Kidney (tissue), 22 donors: ENCODE measurements around the gene FLII. TPM values are rescaled to one million over a fixed set of nuclear protein-coding genes. Genes with fewer than 3 reads are reported as not detected.
A peak's percentile ranks its signal among the peaks of the same experiment; 100 is the strongest.
"Not testable (repeated sequence)": the region's sequence is repeated elsewhere in the genome, so short reads cannot be mapped to it uniquely, and the experiment has no call there.

Source experiments
- DNase-seq, 5 donors: peaks; one replicate each; pipeline ENCODE4 v3.0.0-alpha.2; 2013 to 2020
- FAIRE-seq: peaks from 2 replicates; lab custom pipeline; 2012; peaks lifted over from hg19 to GRCh38; lab: Jason Lieb, UNC
- H3K27ac ChIP-seq, 2 donors: one replicate each; pipeline ENCODE4 v1.7.0; 2013; ENCODE audit warnings: low read depth in 2 of 2, low read length in 2 of 2, inconsistent platforms in 1 of 2
- H3K27me3 ChIP-seq: one replicate; pipeline ENCODE4 v1.7.1; 2013; ENCODE audit warnings: low read length, inconsistent platforms; ENCODE audit not compliant: control insufficient read depth, insufficient read depth
- H3K36me3 ChIP-seq, 3 donors: one replicate each; pipeline versions ENCODE4 v1.7.0 to v1.7.1; 2013; ENCODE audit warnings: low read length in 3 of 3, control low read depth in 1 of 3, inconsistent platforms in 1 of 3; ENCODE audit not compliant: insufficient read depth in 3 of 3, control insufficient read depth in 2 of 3
- H3K4me1 ChIP-seq, 3 donors: one replicate each; pipeline versions ENCODE4 v1.7.0 to v1.7.1; 2013; ENCODE audit warnings: low read length in 3 of 3, inconsistent platforms in 1 of 3, low read depth in 1 of 3; ENCODE audit not compliant: control insufficient read depth in 2 of 3, insufficient read depth in 2 of 3
- H3K4me3 ChIP-seq, 3 donors: one replicate each; pipeline versions ENCODE4 v1.7.0 to v1.8.1; 2013; ENCODE audit warnings: low read length in 3 of 3, control low read depth in 1 of 3, inconsistent platforms in 1 of 3
- H3K9ac ChIP-seq, 3 donors: one replicate each; pipeline versions ENCODE4 v1.7.0 to v1.7.1; 2013; ENCODE audit warnings: low read length in 3 of 3, control low read depth in 1 of 3, inconsistent platforms in 1 of 3
- H3K9me3 ChIP-seq, 3 donors: one replicate each; pipeline versions ENCODE4 v1.7.0 to v1.7.1; 2013; ENCODE audit warnings: low read length in 3 of 3, control low read depth in 1 of 3, inconsistent platforms in 1 of 3; ENCODE audit not compliant: control insufficient read depth in 2 of 3, insufficient read depth in 1 of 3
- intact Hi-C: fragments of 100-400 bp; cut with DNase I; formaldehyde crosslinking; loops from one replicate; pipeline ENCODE4 v1.11.1; 2022
- long read RNA-seq, 10 donors: library from polyadenylated mRNA in 1 of 10; unstranded in 1 of 10; transcript quantifications; one replicate each; pipeline ENCODE4 v2.0.0 and lab custom pipeline, GENCODE V29; 2021 to 2026
- polyA plus RNA-seq: library from polyadenylated mRNA; stranded (reverse); fragments of 350-450 nt; fragmentation: Illumina TruSeq; extraction: RNeasy Lipid Tissue Mini Kit (QIAGEN cat#74804); gene quantifications from one replicate; pipeline ENCODE4 v1.2.3, GENCODE V29; 2014; ENCODE audit warnings: low read depth, low replicate concordance; ENCODE audit not compliant: insufficient read depth
- total RNA-seq: library from RNA; stranded (reverse); fragmentation: NEBNext Ultra II Directional; extraction: Animal tissue kit (Norgen Biotek cat#: 25700); gene quantifications from one replicate; pipeline ENCODE4 v1.2.1, GENCODE V29; 2021
- TF ChIP-seq, protein P1 (sequence below): IDR thresholded peaks from 3 replicates; pipeline ENCODE4 v1.5.1; 2012; ENCODE audit warnings: mild to moderate bottlenecking, moderate library complexity, borderline replicate concordance; ENCODE audit not compliant: insufficient read depth; ENCODE audit errors: extremely low read depth
- donor health status: control.
- donor health status: control.
- donor health status: control.
- donor health status: control.
- donor health status: control.
- donor health status: DM: yes; HTN: yes; CAD: no.
- donor health status: Normal renal cell carcinoma (clear cell type).

FLII gene
- total RNA-seq = 301 TPM
- 139 TPM for polyA plus RNA-seq
- long read RNA-seq, donor 1, full-length matches to known transcripts = 7 of 21 reads
- long read RNA-seq, donor 1, partial matches to known transcripts = 14 of 21 reads
- long read RNA-seq, donor 1, other reads (novel, unspliced or antisense) = 0 of 21 reads
- long read RNA-seq, donor 2, full-length matches to known transcripts = 6 of 16 reads
- long read RNA-seq, donor 2, partial matches to known transcripts = 10 of 16 reads
- long read RNA-seq, donor 2, other reads (novel, unspliced or antisense) = 0 of 16 reads
- long read RNA-seq, donor 3, transcript FLII-207 (7 exons, 878 nt) = major isoform, 5 of 20 reads
- long read RNA-seq, donor 3, partial matches to known transcripts = 12 of 20 reads
- long read RNA-seq, donor 3, other reads (novel, unspliced or antisense) = 0 of 20 reads
- long read RNA-seq, donor 4, full-length matches to known transcripts = 2 of 2 reads
- long read RNA-seq, donor 4, partial matches to known transcripts = 0 of 2 reads
- long read RNA-seq, donor 4, other reads (novel, unspliced or antisense) = 0 of 2 reads
- long read RNA-seq, donor 5 = 0 reads
- long read RNA-seq, donor 6 = 0 reads
- long read RNA-seq, donor 7, full-length matches to known transcripts = 83 of 284 reads
- long read RNA-seq, donor 7, partial matches to known transcripts = 86 of 284 reads
- long read RNA-seq, donor 7, other reads (novel, unspliced or antisense) = 115 of 284 reads
- long read RNA-seq, donor 8, full-length matches to known transcripts = 1 of 16 reads
- long read RNA-seq, donor 8, partial matches to known transcripts = 15 of 16 reads
- long read RNA-seq, donor 8, other reads (novel, unspliced or antisense) = 0 of 16 reads
- long read RNA-seq, donor 9, partial matches to known transcripts = 5 of 6 reads
- long read RNA-seq, donor 9, other reads (novel, unspliced or antisense) = 0 of 6 reads
- long read RNA-seq, donor 10, partial matches to known transcripts = 74 of 84 reads
- long read RNA-seq, donor 10, other reads (novel, unspliced or antisense) = 5 of 84 reads

DNA sequence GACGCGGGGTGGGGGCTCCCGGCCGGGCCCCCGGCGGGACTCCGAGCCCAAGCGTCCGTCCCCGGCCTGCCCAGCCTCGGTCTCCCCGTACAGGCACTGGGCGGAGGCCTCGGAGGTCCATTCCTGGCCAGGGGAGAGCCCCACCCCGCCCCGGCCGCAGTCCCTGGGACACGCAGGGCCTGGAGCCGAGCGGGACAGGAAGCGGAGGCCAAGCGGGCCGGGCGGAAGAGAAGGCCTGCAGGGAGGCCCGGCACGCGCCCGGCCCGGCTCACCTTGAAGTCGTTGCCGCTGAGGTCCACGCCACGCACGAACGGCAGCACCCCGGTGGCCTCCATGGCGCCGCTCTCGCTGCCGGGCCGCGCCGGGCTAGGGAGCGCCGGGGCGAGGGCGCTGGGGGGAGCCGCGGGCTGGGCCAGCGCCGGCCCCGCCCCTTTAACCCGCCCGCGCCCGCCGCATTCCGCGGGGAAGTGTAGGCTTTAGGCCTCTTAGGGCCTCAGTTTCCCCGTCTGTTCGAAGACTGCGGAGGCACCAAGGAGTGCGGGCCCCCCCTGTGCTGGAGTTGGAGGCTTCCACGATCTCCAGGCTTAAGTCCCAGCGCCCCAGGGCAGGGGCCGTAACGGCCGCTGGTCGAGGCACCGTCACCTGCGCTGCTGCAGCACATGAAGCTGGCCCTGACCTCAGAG lies at the start of gene FLII:
TSS of gene FLII (minus strand) at position 383 of the 683 bp plus-strand sequence. CDS start at position 335, 48 bp downstream.
- Histone ChIP-seq H3K27me3 (no peaks in the 10 kb centered on the region), H3K4me3 (peak within 1 kb of the TSS; percentile 83 to 93 (median 90)), H3K9me3 (no peaks in the 10 kb centered on the region), H3K27ac (peak within 1 kb of the TSS; percentile 94 to 95), H3K4me1 (peaks cover 0 to 43% (median 23%) of the 10 kb centered on the region in 3 donors), H3K36me3 (peaks cover 3 to 13% (median 10%) of the 10 kb centered on the region in 3 donors), H3K9ac (peak within 1 kb of the TSS; percentile 54 to 97 (median 71))
- TF ChIP-seq, protein P1, sequence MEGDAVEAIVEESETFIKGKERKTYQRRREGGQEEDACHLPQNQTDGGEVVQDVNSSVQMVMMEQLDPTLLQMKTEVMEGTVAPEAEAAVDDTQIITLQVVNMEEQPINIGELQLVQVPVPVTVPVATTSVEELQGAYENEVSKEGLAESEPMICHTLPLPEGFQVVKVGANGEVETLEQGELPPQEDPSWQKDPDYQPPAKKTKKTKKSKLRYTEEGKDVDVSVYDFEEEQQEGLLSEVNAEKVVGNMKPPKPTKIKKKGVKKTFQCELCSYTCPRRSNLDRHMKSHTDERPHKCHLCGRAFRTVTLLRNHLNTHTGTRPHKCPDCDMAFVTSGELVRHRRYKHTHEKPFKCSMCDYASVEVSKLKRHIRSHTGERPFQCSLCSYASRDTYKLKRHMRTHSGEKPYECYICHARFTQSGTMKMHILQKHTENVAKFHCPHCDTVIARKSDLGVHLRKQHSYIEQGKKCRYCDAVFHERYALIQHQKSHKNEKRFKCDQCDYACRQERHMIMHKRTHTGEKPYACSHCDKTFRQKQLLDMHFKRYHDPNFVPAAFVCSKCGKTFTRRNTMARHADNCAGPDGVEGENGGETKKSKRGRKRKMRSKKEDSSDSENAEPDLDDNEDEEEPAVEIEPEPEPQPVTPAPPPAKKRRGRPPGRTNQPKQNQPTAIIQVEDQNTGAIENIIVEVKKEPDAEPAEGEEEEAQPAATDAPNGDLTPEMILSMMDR = no peak
- intact Hi-C loops = no loop called here
- DNase-seq = peak; percentile 43 to 87 (median 68)
- FAIRE-seq = no peak

DNA sequence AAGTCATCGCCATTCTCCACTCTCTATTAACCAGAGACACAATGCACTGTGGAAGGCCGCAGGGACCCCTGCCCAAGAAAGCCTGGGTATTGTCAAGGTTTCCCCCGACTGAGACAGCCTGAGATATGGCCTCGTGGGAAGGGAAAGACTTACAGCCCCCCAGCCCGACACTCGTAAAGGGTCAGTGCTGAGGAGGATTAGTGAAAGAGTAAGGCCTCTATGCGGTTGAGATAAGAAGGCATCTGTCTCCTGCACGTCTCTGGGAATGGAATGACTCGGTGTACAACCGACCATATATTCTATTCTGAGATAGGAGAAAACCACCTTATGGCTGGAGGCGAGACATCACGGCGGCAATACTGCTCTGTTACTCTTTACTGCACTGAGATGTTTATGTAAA lies 44.7 kb upstream of the FLII start:
- H3K4me1 ChIP-seq, H3K27ac ChIP-seq, H3K9me3 ChIP-seq, DNase-seq, FAIRE-seq, H3K4me3 ChIP-seq, H3K27me3 ChIP-seq, intact Hi-C loops, H3K9ac ChIP-seq: not testable (repeated sequence)
- H3K36me3 ChIP-seq = peaks cover 19 to 44% (median 36%) of the 10 kb centered on the region in 3 donors

DNA sequence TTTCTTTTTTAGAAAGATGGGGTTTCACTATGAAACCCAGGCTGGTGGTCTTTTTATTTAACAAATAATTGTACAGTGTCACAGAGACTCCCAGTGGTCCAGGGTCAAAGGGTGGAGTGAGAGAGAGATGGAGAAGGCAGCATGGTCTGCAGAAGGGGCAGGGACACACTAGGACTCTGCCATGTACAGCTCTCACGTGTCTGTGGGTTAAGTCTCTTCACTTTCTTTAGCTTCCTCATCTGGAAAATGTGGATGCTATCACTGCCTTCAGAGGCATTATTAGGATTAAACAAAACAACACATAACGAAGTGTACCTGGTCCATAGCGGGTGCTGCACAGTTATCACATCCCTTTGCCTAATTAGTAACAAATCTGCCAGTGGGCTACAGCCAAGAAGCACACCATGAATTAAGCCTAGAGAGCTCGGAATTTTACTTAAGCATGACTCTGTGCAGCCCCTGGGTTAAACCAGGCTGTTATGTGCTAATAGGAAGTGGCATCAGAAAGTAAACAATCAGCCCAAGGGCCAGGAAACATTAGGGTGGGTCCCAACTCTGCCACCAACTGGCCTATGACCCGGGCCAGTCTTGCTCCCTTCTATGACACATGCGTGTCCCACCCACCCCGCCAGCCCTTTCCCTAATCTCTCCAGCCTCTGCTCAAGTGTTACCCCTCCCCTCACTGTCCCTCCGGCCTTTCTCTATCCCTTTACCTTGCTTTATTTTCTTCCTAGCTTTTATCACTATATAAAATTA lies 42.4 kb upstream of the FLII start:
- H3K36me3 ChIP-seq = peaks cover 17 to 33% (median 31%) of the 10 kb centered on the region in 3 donors
- H3K27me3 ChIP-seq = no peaks in the 10 kb centered on the region
- H3K4me3 ChIP-seq = no peak overlapping the region
- H3K27ac ChIP-seq = no peak overlapping the region
- intact Hi-C loops = no loop called here
- H3K9me3 ChIP-seq = no peaks in the 10 kb centered on the region
- DNase-seq (no peak), FAIRE-seq (no peak)
- H3K9ac ChIP-seq = no peak overlapping the region
- no peaks in the 10 kb centered on the region for H3K4me1 ChIP-seq
- TF ChIP-seq, protein P1 = no peak

DNA sequence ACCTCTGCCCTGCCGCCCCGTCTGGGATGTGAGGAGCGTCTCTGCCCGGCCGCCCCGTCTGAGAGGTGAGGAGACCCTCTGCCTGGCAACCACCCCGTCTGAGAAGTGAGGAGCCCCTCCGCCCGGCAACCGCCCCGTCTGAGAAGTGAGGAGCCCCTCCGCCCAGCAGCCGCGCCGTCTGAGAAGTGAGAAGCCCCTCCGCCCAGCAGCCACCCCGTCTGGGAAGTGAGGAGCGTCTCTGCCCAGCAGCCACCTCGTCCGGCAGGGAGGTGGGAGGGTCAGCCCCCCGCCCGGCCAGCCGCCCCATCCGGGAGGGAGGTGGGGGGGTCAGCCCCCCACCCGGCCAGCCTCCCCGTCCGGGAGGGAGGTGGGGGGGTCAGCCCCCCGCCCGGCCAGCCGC lies 39.5 kb upstream of the FLII start:
- H3K9me3 ChIP-seq, H3K9ac ChIP-seq, DNase-seq, FAIRE-seq, intact Hi-C loops, H3K27ac ChIP-seq, H3K27me3 ChIP-seq, H3K4me3 ChIP-seq, H3K4me1 ChIP-seq: not testable (repeated sequence)
- H3K36me3 ChIP-seq = peaks cover 15 to 26% (median 21%) of the 10 kb centered on the region in 3 donors
